Ishikawa (cell line): Measurements from ENCODE around the gene SLC16A8.

Experiments
- RAD21 ChIP-seq: IDR thresholded peaks from 2 replicates; pipeline ENCODE4 v1.6.1; 2012; ENCODE audit warnings: low read depth
- REST ChIP-seq: IDR thresholded peaks from 2 replicates; pipeline ENCODE4 v1.6.1; 2012; ENCODE audit warnings: low read depth, mild to moderate bottlenecking

- TF ChIP-seq REST: no peak
- no peak for TF ChIP-seq RAD21
These were observed 4.2 kb downstream of the SLC16A8 start for GRCh38 chr22:38079804-38080203.
